DMS153 treated with DMSO at 0.1 percent for 48 hours (cell line): Measurements from ENCODE around the gene OLA1.
A peak's percentile ranks its signal among the peaks of the same experiment; 100 is the strongest.

Experiments used
- DNase-seq: peaks from one replicate; lab custom pipeline; 2025; ENCODE audit not compliant: unreplicated experiment; lab: John Stamatoyannopoulos, UW

OLA1 gene

DNA sequence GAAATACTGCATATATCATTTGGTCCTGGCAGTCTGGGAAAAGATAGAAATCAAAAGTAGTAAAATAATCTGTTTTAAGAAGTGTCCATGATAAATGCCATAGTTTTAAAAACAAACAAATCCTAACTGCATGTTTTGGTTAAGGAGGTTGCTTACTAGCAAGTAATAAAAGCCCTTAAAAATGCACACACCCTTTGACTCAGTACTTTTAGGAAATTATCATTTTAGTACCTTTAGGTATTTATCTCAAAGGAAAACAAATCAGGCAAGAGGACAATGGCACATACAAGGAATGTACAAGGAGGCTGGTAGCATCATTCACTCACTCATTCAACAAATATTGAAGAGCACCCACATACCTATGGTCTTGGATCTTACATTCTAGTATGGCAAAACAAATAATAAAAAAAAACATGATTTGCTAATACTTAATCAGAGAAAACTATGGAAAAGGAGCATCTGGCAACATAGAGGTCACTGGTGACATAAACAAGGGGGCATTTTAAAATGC lies 67.6 kb downstream of the OLA1 start:
- DNase-seq, result no peak

DNA sequence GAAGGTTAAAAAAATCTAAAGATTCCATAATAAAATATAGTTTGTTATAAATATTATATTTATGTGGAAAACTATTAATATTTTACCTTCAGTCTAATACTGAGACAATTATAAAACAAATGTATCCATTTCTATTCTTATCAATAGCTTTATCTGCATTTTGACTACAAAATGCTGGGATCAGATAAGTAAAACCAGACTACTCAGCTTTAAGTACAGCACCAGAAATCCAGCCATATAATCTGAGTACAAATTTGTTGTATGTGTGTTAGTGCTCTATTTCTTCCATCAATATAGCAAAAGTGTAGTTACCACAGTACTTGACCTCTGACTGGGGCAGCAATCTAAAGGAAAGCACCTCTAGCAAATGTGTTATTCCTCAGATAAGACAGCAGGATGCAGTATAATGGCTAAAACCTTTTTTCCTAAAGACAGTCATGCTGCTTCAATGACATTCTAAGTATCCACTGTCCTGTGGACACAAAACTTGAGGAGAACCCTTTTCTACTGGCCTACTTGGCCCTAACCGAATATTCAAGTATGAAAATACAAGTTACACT lies 68.1 kb downstream of the OLA1 start:
- DNase-seq, result no peak

DNA sequence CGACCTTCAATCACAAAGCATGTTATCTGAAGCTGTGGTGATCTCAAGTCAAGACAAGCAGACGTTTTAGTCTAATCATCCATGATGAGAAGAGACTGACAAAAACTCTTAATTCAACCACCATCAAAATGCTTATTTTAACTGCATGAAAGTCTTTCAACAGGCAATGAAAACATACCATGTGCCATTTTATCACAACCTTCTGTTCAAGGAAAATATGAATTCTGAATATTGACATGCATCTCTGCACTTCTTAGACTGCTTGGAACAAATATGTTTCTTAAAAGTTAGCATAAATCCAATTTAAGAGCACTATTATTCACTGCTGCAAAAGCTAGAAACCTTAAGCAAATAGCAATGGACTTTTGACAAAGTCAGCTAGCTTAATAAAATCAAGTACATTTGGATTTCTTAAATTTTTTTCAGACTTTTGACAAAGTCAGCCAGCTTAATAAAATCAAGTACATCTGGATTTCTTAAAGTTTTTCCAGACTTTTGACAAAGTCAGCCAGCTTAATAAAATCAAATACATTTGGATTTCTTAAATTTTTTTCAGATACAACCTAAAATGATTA lies 70.9 kb downstream of the OLA1 start:
- no peak for DNase-seq

DNA sequence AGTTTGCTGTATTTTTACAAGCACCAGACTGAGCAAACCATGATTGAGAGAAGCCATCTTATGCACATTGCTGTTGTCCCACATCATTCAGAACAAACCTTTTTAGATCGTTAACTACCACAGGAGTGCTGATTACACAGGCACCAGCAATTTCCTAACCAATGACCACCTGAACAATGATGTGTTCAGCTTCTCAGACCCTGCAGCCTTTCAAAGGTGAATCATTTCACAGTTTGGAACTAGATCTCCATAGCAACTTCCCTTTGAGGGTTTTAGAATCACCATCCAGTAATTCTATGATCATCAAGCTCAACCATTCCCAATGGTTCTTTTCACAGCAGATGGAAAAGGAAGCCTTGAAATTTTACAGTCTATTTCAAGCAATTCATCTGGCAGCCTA lies 71.4 kb downstream of the OLA1 start:
- peak; percentile 60 for DNase-seq

DNA sequence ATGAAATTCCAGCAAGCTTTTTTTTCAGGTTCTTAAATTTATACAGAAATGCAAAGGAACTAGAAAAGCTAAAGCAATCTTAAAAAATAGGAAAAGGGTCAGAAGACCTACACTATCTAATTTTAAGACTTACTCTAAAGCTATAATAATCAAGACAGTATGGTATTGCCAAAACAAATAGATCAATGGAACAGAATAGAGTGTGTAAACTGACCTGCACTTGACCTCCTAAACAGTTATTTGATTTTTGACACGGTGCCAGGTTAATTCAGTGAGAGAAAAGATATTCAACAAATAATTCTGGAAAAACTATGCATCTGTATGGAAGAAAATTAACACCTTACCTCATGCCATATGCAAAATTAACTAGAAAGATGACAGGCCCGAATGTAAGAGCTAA lies 73.6 kb downstream of the OLA1 start:
- DNase-seq, result peak; percentile 5

DNA sequence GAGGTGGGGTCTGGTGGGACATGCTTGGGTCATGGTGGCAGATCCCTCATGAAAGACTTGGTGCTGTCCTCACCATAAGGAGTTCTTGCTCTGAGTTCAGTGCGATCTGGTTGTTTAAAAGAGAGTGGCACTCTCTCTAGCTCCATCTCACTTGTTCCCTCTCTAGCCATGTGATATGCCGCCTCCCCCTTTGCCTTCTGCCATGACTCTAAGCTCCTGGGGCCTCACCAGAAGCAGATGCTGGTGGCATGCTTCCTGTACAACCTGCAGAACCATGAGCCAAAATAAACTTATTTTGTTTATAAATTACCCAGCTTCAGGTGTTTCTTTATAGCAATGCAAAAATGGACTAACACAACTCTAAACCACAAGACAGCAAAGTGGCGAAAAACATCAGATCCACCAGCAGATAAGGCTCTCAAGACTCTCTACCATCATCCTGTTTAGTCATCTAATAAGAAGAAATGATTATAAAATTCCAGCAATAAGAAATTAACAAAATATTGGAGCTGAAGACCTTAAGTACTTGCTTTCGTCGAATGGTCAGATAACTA lies 75.5 kb downstream of the OLA1 start:
- no peak for DNase-seq

DNA sequence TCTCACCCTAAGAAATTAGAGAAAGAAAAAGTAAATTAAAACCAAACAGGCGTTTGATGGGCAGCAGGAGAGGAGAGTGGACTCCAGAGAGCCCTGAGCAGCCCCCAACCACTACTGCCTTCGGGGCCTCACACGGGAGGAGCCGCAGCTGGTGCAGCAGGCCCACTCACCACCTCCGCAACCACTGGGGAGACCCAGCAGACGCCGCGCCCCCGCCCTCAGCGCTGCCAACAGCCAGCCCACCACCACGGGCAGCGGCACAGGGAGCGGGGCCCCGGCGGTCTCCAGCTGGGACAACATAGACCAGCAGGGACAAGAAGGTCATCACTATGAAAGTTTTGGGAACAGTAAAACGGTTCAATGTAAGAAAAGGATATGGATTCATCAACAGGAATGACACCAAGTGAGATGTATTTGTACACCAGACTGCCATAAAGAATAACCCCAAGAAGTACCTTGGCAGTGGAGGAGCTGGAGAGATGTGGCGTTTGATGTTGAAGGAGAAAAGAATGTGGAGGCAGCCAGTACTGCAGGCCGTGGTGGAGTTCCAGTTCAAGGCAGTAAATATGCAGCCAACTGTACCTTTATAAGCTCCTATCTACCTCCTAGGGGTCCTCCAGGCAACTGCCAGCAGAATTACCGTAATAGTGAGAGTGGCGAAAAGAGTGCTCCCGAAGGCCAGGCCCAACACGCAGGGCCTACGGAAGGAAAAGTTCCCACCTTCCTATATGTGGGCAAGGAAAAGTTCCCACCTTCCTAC lies 76.5 kb downstream of the OLA1 start:
- DNase-seq, result no peak

DNA sequence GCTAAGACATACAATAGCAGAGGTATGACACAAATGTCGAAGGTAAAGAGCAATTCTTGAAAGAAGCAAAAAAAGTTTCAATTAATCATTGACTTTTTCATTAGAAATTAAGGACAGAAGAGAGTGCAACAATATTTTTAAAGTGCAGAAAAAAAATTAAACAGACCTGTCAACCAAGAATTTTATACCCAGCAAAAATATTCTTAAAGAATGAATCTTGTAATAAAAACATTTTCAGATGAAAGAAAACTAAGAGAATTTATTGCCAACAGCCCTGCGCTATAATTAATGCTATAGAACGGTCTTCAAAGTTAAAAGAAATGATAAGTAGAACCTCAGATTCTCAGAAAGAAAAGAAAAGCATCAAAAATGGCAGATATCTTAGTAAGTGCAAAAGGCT lies 79.0 kb downstream of the OLA1 start:
- no peak for DNase-seq

DNA sequence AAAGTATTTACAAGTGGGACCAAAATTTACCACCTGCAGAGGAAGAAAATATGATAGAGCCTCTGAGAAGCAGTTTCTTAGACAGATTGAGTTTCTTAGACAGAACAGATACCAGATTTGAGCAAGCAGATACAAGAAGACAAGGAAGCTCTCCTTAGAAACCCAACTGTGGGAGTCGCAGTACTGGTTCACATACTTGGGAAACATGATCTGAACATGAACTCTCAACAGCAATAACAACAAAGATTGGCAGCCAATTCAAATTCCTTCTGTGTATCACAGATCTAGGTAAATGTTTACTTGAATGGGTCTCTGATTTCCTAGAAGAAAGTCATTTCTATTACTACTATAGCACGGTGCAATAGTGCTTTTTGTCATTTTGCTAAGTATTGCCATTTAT lies 82.1 kb downstream of the OLA1 start:
- no peak for DNase-seq

DNA sequence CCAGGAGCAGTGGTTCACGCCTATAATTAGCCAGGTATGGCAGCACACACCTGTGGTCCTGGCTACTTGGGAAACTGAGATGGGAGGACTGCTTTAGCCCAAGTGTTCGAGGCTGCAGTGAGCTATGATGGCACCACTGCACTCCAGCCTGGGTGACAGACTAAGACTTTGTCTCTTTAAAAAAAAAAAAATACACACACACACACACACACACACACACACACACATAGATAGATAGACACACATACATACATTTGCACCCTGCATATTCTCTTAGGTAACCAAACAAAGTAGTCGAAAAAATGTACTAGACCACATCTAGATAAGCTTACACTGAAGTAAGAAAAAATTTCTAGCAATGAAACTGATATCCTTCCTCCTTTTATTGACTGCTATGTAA lies 86.8 kb downstream of the OLA1 start:
- no peak for DNase-seq

DNA sequence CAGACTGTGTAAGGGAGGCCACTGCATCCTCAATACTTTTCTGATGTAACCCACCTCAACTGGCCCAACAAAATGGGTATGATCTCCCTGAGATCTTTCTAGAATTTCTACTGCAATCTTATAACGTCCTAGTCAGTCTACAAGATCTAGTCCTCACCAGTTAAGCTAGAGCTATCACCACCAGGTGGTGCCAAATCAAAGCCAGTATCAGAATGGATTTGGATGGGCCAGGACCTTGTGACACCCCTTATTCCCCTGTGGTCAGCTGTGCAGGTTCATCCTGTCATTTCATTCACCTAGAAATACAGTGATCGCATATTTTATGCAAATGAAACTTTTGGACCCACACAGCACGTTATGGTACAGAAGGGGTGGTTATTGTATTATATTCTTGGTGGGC lies 90.3 kb downstream of the OLA1 start:
- DNase-seq, result peak; percentile 38

DNA sequence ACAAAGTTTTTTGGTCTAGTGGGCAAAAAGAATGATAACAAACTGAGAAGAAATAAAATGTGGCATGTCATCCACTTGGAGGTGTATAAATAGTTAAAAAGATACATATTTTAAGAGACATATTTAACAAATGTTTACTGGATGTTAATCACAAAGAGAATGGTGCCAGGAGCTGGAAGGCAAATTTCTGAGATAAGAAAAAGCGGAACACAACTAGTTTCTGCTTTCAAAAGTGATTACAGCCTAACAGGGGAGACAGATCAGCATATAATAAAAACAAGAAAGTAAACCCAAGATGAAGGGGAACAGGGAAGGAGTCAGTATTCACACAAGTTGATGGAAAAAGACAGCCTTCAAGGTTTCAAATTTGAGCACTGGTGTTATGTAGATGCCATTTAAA lies 91.3 kb downstream of the OLA1 start:
- no peak for DNase-seq

DNA sequence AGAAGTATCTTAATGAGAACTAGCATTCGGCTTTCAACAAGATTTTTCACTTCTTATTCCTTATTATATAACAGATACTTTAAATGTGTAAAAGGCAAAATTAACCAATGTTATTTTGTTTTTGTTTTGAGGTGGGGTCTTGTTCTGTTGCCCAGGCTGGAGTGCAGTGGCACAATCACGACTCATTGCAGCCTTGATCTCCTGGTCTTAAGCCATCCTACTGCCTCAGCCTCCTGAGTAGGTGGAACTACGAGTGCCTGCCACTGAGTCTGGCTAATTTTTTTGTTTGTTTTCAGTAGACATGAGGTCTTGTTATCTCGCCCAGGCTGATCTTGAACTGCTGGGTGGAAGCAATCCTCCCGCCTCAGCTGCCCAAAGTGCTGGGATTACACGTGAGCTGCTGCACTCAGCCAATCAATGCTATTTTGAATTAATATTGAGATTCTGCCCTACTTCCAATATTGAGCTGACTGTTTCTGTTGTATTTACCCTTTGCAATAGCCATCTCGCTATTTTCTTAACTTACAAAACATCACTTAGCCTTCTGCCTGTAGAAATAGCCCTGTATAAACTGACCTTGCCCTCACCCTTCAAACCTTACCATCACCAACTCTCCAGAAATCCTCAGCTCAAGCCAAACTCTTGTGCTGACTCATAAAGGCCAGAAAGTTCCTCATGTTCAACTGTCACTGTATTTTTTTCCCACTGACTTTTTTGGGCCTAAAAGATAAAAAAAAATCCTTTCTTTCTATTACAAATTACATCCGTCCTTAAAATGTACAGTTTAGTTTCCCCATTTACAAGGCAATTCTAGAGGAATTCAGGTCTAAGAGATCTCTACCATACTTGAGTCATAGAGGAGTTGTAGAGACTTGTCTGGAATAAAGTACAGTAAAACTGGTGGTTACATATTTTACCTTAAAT lies 94.3 kb downstream of the OLA1 start:
- no peak for DNase-seq

DNA sequence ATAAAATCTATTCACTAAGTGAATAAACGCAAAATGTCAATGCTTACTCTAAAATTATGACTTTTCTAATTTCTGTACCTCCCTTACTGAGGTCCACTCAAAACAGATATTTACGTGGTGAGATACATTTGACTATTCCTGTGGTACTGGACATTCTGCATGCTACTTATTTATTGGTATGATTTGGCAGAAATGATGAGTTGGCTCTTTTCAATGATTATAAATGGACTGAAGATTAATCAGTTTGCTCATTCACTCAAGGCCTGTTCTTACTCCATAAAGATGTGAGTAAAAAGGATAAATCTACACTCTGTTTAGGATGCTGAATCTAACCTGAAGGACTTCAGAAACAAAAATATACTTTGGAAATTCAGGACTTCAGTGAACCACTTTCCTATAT lies 98.8 kb downstream of the OLA1 start:
- DNase-seq, result no peak

DNA sequence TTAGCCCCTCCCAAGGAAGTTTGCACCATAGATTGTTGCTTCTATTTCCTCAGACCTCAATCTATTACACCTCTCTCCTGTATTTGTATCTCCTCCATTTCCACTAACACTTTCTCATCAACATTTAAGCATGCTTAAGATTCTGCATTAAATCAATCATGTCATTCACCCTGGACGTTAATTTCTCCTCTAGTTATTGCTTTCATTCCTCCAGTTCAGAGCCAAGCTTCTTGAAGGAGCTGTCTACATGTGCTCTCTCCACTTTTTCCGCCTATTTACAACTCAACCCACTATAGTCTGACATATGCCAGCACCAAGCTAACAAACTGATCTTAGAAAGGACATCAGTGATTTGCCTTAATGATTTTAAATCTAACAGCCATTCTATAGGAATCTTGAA lies 99.5 kb downstream of the OLA1 start:
- no peak for DNase-seq

DNA sequence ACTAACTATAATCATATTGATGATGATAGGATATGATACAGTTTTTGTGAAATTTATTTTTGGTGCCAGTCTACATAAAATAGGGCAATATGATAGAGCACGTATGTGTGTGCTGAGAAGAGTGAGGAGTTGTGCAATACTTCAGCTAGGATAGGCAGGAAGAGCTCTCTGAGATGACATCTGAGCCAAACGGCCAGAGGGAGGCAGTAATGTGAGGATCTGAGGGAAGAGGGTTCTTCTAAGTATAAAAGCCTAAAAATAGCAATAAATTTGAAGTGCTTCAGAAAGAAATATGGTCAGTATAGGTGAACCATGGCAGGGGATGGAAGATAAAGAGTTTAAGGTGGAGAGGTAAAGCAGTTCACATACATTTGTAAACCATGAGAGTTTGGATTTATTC lies 102.5 kb downstream of the OLA1 start:
- DNase-seq, result no peak

DNA sequence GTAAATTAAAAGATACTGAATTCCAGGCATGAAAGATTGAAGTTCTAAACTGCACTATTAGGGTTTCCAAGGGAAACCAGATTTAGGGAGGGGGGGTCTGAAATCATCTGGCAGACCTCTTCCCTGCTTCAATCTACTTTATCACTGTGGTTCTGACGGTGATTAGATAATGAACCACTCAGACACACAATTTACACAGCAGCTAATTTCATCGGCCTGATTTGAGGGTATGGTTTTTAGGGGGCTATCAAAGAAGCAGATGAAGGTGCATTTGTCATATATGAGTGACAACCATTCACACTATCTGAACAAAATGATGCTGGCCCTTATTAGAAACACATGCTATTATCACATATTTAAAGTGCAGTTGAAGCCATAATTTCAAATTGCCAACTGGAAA lies 106.0 kb downstream of the OLA1 start:
- DNase-seq, result no peak

DNA sequence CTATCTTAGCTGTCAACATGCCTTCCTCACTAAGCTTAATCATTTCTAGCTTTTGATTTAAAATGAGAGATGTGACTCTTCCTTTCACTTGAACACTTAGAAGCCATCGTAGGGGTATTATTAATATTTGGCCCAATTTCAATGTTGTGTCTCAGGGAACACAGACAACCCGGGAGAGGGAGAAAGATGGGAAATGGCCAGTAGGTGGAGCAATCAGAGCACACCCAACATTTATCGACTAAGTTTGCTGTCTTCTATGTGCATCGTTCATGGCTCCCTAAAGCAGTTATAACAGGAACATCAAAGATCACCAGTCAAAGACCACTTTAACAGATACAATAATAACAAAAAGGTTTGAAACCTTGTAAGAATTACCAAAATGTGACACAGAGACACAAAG lies 110.2 kb downstream of the OLA1 start:
- DNase-seq, result no peak

DNA sequence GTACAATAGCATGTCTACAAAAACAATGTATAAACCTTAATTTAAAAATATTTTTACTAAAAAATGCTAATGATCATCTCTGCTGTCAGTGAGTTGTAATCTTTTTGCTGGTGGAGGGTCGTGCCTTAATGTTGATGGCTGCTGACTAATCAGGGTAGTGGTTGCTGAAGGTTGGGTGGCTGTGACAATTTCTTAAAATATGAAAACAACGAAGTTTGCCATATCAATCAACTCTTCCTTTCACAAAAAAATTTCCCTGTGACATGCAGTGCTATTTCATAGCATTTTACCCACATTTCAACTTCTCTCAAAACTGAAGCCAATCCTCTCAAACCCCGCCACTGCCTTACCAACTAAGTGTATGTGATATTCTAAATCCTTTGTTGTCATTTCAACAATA lies 112.4 kb downstream of the OLA1 start:
- no peak for DNase-seq

DNA sequence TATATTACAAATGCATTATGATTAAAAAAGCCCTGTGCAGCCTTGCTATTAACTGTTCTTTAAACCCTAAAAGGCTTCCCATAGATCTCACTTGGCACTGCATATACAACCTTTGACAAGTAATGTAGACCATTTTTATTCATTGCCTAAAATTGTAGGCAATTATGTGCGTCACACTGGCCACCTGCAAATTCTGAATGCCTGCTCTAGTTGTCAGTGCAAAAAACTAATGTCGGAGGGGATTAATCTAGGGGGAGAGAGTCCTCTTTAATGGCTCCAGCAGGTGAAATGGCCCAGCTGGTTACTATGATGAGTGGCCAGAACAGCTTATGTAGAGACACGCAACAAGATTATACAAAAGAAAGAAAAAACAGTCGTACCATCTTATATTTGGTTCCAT lies 123.2 kb downstream of the OLA1 start:
- DNase-seq, result no peak

DNA sequence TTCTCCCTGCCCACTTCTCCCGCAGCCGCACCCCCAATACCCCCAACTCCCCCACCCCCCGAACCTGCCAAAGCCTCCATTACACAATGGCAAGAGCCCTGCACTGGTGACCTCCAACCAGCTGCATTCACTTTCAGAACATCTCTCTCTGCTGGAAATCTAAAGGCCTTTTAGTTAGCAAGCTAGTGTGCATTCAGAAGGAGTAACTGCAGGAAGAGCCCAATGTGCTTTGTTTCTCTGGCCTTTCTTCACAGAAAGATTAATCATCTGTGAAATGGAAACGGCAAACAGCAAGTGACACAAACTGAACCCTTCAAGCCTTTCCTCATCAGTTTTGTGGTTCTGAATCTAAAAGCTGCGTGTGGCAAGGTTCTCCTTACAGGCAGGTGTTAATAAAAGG lies 124.2 kb downstream of the OLA1 start:
- peak; percentile 26 for DNase-seq
